KMS-11 (cell line): ENCODE results near the gene TBATA.

ENCODE experiments used
- H2AFZ ChIP-seq: fragments of 200-600 bp; sonication (generic); 2 replicates; pipeline ENCODE4 v1.6.1; 2016; ENCODE audit warnings: antibody characterized with exemption, mixed run types, low read depth
- H3K27ac ChIP-seq: fragments of 200-600 bp; sonication (generic); 2 replicates; pipeline ENCODE4 v1.6.1; 2016; ENCODE audit warnings: mild to moderate bottlenecking, mixed run types
- H3K27me3 ChIP-seq: fragments of 200-600 bp; sonication (generic); 2 replicates; pipeline ENCODE4 v1.6.1; 2017; ENCODE audit warnings: mild to moderate bottlenecking, low read depth, mixed run types, moderate library complexity; ENCODE audit not compliant: insufficient read depth
- H3K36me3 ChIP-seq: fragments of 200-600 bp; sonication (generic); 2 replicates; pipeline ENCODE4 v1.6.1; 2017; ENCODE audit warnings: mild to moderate bottlenecking, mixed run types; ENCODE audit not compliant: insufficient read depth
- H3K4me1 ChIP-seq: fragments of 200-600 bp; sonication (generic); 2 replicates; pipeline ENCODE4 v1.6.1; 2016; ENCODE audit warnings: mild to moderate bottlenecking, low read depth, mixed run types; ENCODE audit not compliant: poor library complexity, severe bottlenecking
- H3K4me2 ChIP-seq: fragments of 200-600 bp; sonication (generic); 2 replicates; pipeline ENCODE4 v1.7.0; 2016; ENCODE audit warnings: mild to moderate bottlenecking, mixed run types
- H3K4me3 ChIP-seq: fragments of 200-600 bp; sonication (generic); IDR thresholded peaks from 2 replicates; pipeline ENCODE4 v1.6.1; 2017; ENCODE audit warnings: low read depth, low read length, mixed read lengths; ENCODE audit not compliant: insufficient read depth
- H3K79me2 ChIP-seq: fragments of 200-600 bp; sonication (generic); 2 replicates; pipeline ENCODE4 v1.6.1; 2016; ENCODE audit warnings: low read depth, mixed run types; ENCODE audit not compliant: insufficient read depth
- H3K9ac ChIP-seq: fragments of 200-600 bp; sonication (generic); 2 replicates; pipeline ENCODE4 v1.6.1; 2016; ENCODE audit warnings: mild to moderate bottlenecking, mixed run types
- H4K20me1 ChIP-seq: fragments of 200-600 bp; sonication (generic); 2 replicates; pipeline ENCODE4 v1.6.1; 2016; ENCODE audit warnings: mild to moderate bottlenecking, mixed run types; ENCODE audit not compliant: insufficient read depth
- CTCF ChIP-seq: fragments of 200-600 bp; sonication (generic); conservative IDR thresholded peaks from 2 replicates; pipeline ENCODE4 v1.6.1; 2017; ENCODE audit warnings: low read depth, mild to moderate bottlenecking, antibody characterized with exemption, low read length, moderate library complexity, mixed read lengths

TBATA gene

DNA sequence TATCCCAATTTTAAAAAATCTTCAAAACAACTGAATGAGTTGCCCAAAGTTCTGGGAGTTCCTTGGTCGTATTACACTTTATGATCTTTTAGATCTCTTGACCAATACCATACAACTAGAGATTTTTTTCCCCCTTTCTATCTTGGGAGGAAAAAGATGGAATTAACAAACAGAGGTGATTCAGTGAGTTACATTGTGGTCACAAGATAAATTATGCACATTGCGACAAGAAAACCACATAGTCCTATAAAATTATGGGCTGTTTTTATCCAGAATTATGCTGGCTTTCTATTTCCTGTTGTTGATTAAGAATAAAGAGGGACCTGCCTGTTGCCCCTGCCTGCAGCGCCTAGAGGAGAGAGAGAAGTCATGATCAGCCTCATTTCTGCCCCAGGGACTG lies 22.4 kb upstream of the TBATA start:
- Histone ChIP-seq H3K4me1 (no peaks in the 10 kb centered on the region), H3K4me2 (no peak overlapping the region), H3K9ac (no peak overlapping the region), H3K27ac (no peak overlapping the region), H2AFZ (no peak overlapping the region), H3K4me3 (no peak overlapping the region), H4K20me1 (no peaks in the 10 kb centered on the region), H3K79me2 (no peaks in the 10 kb centered on the region), H3K27me3 (no peaks in the 10 kb centered on the region), H3K36me3 (no peaks in the 10 kb centered on the region)
- no peak for TF ChIP-seq CTCF

DNA sequence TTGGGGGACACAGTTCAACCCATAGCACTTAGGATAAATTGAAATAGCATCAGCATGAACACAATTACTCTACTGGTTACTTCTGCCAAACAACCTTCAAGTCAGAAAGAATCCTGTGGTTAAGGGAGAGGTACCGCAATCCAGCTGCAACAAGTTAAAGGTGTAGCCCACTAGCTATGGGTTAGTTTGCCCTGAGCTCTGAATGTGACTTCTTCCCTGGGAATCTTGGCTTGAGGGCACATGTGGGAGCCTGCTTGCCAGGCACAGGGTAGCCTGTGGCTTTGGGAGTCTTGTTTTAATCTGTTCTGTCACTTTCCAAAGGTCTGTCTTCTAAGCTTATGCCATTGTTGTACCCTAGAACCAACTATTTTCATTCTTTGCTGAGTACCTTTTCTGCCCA lies 21.7 kb upstream of the TBATA start:
- no peak for TF ChIP-seq CTCF
- H3K4me1 ChIP-seq: no peaks in the 10 kb centered on the region

GRCh38 chr10:70805619-70806215 lies 20.5 kb upstream of the TBATA start:
- Histone ChIP-seq H3K27ac (no peak overlapping the region), H3K9ac (no peak overlapping the region), H3K27me3 (no peaks in the 10 kb centered on the region), H4K20me1 (no peaks in the 10 kb centered on the region), H3K4me2 (no peak overlapping the region), H3K4me3 (no peak overlapping the region), H3K4me1 (no peaks in the 10 kb centered on the region), H3K36me3 (no peaks in the 10 kb centered on the region), H2AFZ (no peak overlapping the region), H3K79me2 (no peaks in the 10 kb centered on the region)
- no peak for TF ChIP-seq CTCF

More for the DNA sequence above, 21.7 kb upstream of the TBATA start:
- Histone ChIP-seq H3K27me3 (no peaks in the 10 kb centered on the region), H3K4me3 (no peak overlapping the region), H2AFZ (no peak overlapping the region), H3K36me3 (no peaks in the 10 kb centered on the region), H3K27ac (no peak overlapping the region), H3K9ac (no peak overlapping the region), H4K20me1 (no peaks in the 10 kb centered on the region), H3K79me2 (no peaks in the 10 kb centered on the region), H3K4me2 (no peak overlapping the region)

- Histone ChIP-seq H4K20me1 (no peaks in the 10 kb centered on the region), H3K4me2 (no peak overlapping the region), H3K27me3 (no peaks in the 10 kb centered on the region), H3K36me3 (no peaks in the 10 kb centered on the region), H3K27ac (no peak overlapping the region), H3K9ac (no peak overlapping the region), H3K4me3 (no peak overlapping the region), H2AFZ (no peak overlapping the region), H3K79me2 (no peaks in the 10 kb centered on the region), H3K4me1 (no peaks in the 10 kb centered on the region)
- no peak for TF ChIP-seq CTCF
Observed at GRCh38 chr10:70804421-70804808, 19.2 kb upstream of the TBATA start.
